Gastroesophageal sphincter (tissue), 4 donors: ENCODE measurements around the gene LITAFD. TPM values are rescaled to one million over a fixed set of nuclear protein-coding genes. Genes with fewer than 3 reads are reported as not detected.
"Not testable (repeated sequence)": the region's sequence is repeated elsewhere in the genome, so short reads cannot be mapped to it uniquely, and the experiment has no call there.

Experiments used
- ATAC-seq: fragments of 150-250 bp; one replicate; pipeline ENCODE4 v1.9.1; 2016; ENCODE audit warnings: mild to moderate bottlenecking, moderate library complexity
- H3K27ac ChIP-seq, 4 donors: fragments of 200-600 bp; sonication (generic) in 3 of 4; 1 replicate in 3 of 4; 2 replicates in 1 of 4; pipeline ENCODE4 v1.5.1; 2016 to 2019
- H3K27me3 ChIP-seq: fragments of 200-600 bp; sonication (generic); one replicate; pipeline ENCODE4 v1.5.1; 2019
- H3K36me3 ChIP-seq, 2 donors: fragments of 200-600 bp; sonication (generic); one replicate each; pipeline ENCODE4 v1.5.1; 2019; ENCODE audit warnings: control low read depth in 1 of 2
- H3K4me1 ChIP-seq, 3 donors: fragments of 200-600 bp; sonication (generic); 1 replicate in 2 of 3; 2 replicates in 1 of 3; pipeline ENCODE4 v1.5.1; 2016 to 2019; ENCODE audit warnings: control low read depth in 2 of 3
- H3K4me3 ChIP-seq, 2 donors: fragments of 200-600 bp; sonication (generic); one replicate each; pipeline ENCODE4 v1.5.1; 2019; ENCODE audit warnings: mild to moderate bottlenecking in 1 of 2, moderate library complexity in 1 of 2
- H3K9me3 ChIP-seq, 3 donors: fragments of 200-600 bp; sonication (generic); one replicate each; pipeline ENCODE4 v1.5.1; 2017 to 2019; ENCODE audit warnings: control low read depth in 2 of 3
- EP300 ChIP-seq: sonication (generic); formaldehyde crosslinking; IDR thresholded peaks from one replicate; pipeline ENCODE4 v1.6.1; 2017; ENCODE audit warnings: antibody characterized with exemption, mild to moderate bottlenecking
- POLR2A ChIP-seq, 2 donors: fragments of 450-650 bp; IDR thresholded peaks; one replicate each; pipeline ENCODE4 v1.6.1; 2017; ENCODE audit warnings: antibody characterized with exemption in 2 of 2, mild to moderate bottlenecking in 2 of 2, moderate library complexity in 1 of 2
- POLR2AphosphoS5 ChIP-seq: sonication (generic); formaldehyde crosslinking; IDR thresholded peaks from one replicate; pipeline ENCODE4 v1.6.1; 2017; ENCODE audit warnings: antibody characterized with exemption
- WGBS, 2 donors: methylation state at CpG; one replicate each; pipeline ENCODE4 v1.1.5; 2018; ENCODE audit warnings: low coverage in 1 of 2; 5-methylcytosine and 5-hydroxymethylcytosine counted together
- total RNA-seq, 4 donors: library from RNA; depleted of rRNA; stranded (reverse); fragments of >200 nt; gene quantifications; one replicate each; pipeline ENCODE4 v1.1.0, GENCODE V29; 2016
- TF ChIP-seq, protein P1 (sequence below), 4 experiments: fragments of 200-600 bp in 2 of 4; fragments of 450-650 bp in 2 of 4; sonication (generic) in 1 of 4; IDR thresholded peaks; one replicate each; pipeline ENCODE4 v1.5.1; 2017 to 2019; ENCODE audit warnings: antibody characterized with exemption in 4 of 4, mild to moderate bottlenecking in 2 of 4, moderate library complexity in 2 of 4

LITAFD gene
- total RNA-seq, 4 donors from 2014 or later, result not detected

DNA sequence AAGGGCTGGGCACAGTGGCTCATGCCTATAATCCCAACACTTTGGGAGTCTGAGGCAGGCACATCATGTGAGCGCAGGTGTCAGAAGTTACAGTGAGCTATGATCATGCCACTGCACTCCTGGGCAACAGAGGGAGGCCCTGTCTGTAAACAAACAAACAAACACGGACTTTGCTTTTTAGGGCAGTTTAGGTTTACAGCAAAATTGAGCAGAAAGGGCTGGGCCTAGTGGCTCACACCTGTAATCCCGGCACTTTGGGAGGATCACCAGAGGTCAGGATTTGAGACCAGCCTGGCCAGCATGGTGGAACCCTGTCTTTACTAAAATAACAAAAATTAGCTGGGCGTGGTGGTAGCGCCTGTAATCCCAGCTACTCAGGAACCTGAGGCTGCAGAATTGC lies 10.1 kb upstream of the LITAFD start:
- H3K36me3 ChIP-seq, result no peaks in the 10 kb centered on the region
- TF ChIP-seq POLR2A (IDR thresholded peaks at IDR 0.05), result no peak
- TF ChIP-seq, protein P1, sequence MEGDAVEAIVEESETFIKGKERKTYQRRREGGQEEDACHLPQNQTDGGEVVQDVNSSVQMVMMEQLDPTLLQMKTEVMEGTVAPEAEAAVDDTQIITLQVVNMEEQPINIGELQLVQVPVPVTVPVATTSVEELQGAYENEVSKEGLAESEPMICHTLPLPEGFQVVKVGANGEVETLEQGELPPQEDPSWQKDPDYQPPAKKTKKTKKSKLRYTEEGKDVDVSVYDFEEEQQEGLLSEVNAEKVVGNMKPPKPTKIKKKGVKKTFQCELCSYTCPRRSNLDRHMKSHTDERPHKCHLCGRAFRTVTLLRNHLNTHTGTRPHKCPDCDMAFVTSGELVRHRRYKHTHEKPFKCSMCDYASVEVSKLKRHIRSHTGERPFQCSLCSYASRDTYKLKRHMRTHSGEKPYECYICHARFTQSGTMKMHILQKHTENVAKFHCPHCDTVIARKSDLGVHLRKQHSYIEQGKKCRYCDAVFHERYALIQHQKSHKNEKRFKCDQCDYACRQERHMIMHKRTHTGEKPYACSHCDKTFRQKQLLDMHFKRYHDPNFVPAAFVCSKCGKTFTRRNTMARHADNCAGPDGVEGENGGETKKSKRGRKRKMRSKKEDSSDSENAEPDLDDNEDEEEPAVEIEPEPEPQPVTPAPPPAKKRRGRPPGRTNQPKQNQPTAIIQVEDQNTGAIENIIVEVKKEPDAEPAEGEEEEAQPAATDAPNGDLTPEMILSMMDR (IDR thresholded peaks at IDR 0.05), result no peak
- TF ChIP-seq EP300, result no peak
- no peak for TF ChIP-seq POLR2AphosphoS5
- H3K27me3 ChIP-seq, result peaks cover 3% of the 10 kb centered on the region
- peaks cover 0 to 20% (median 4%) of the 10 kb centered on the region in 3 donors for H3K4me1 ChIP-seq
- H3K4me3 ChIP-seq, result no peak overlapping the region
- 86% methylated on average over 5 of the region's 5 CpGs; no CpG with 5 or more reads in 1 of the 2 donors for WGBS, 2 donors
- H3K27ac ChIP-seq, result no peak overlapping the region
- no peaks in the 10 kb centered on the region for H3K9me3 ChIP-seq
- ATAC-seq, result no peak

DNA sequence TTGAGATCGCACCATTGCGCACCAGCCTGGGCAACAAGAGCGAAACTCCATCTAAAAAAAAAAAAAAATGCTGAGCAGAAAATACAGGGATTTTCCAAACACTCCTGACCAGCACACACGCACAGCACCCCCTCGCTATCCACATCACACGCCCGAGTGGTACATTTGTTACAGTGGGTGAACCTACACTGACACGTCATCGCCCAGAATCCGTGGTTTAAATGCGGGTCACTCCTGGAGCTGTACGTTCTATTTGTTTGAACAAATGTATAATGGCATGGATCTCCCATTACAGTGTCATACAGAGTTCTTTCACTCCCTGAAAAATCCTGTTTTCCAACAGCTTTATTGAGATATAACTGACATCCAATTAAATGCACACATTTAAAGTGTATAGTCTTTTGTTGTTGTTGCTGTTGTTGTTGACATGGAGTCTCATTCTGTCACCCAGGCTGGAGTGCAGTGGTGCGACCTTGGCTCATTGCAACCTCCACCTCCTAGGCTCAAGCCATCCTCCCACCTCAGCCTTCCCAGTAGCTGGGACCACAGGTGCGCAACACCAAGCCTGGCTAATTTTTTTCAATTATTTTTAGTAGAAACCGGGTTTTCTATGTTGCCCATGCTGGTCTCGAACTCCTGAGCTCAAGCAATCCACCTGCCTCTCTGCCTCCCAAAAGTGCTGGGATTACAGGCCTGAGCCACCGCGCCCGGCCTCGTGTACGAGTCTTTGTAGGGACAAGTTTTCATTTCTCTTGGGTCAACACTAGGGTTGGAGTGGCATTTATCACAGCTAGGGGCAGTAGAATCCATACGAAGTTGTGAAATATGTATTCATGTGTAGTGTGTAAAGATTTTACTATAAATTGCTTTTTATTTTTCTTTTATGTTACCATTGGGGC lies 8.9 kb upstream of the LITAFD start:
- no peak for TF ChIP-seq POLR2A (IDR thresholded peaks at IDR 0.05)
- TF ChIP-seq POLR2AphosphoS5, result no peak
- TF ChIP-seq EP300, result no peak
- TF ChIP-seq, protein P1 (IDR thresholded peaks at IDR 0.05), result no peak
- no peak for ATAC-seq
- Histone ChIP-seq H3K4me1 (peaks cover 0 to 9% (median 3%) of the 10 kb centered on the region in 3 donors), H3K27ac (no peak overlapping the region), H3K36me3 (no peaks in the 10 kb centered on the region), H3K9me3 (no peaks in the 10 kb centered on the region), H3K27me3 (peaks cover 7% of the 10 kb centered on the region), H3K4me3 (no peak overlapping the region)
- WGBS, 2 donors, result 83 to 88% methylated on average over 11 to 19 of the region's 22 CpGs

DNA sequence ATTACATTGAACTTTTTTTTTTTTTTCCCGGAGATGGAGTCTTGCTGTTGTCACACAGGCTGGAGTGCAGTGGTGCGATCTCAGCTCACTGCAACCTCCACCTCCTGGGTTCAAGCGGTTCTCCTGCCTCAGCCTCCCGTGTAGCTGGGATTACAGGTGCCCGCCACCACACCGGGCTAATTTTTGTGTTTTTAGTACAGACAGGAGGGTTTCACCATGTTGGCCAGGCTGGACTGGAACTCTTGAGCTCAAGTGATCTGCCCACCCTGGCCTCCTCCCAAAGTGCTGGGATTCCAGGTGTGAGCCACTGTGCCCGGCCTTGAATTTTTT lies 8.3 kb upstream of the LITAFD start:
- not testable (repeated sequence) for H3K27ac ChIP-seq, H3K4me1 ChIP-seq, H3K9me3 ChIP-seq, H3K36me3 ChIP-seq, H3K4me3 ChIP-seq, ATAC-seq
- 90 to 95% methylated on average over 2 to 7 of the region's 7 CpGs for WGBS, 2 donors
- peaks cover 11% of the 10 kb centered on the region for H3K27me3 ChIP-seq

GRCh38 chr16:8874388-8874787 lies 7.8 kb upstream of the LITAFD start:
- Histone ChIP-seq H3K27ac (no peak overlapping the region), H3K4me1 (peaks cover 0 to 4% (median 3%) of the 10 kb centered on the region in 3 donors), H3K27me3 (peaks cover 12% of the 10 kb centered on the region), H3K36me3 (no peaks in the 10 kb centered on the region), H3K9me3 (no peaks in the 10 kb centered on the region), H3K4me3 (no peak overlapping the region)
- no peak for TF ChIP-seq EP300
- WGBS, 2 donors, result 55 to 80% methylated on average over 1 to 4 of the region's 6 CpGs
- ATAC-seq, result no peak

DNA sequence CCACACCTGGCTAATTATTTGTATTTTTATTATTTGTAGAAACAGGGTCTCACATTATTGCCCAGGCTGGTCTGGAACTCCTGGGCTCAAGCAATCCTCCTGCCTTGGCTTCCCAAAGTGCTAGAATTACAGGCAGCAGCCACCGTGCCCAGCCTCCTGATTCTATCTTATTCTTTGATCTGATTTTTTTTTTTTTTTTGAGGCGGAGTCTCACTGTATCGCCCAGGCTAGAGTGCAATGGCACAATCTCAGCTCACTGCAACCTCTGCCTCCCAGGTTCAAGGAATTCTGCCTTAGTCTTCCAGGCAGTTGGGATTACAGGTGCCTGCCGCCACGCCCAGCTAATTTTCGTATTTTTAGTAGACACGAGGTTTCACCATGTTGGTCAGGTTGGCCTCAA lies 6.8 kb upstream of the LITAFD start:
- H3K4me1 ChIP-seq, H3K4me3 ChIP-seq, H3K27ac ChIP-seq, H3K36me3 ChIP-seq, H3K9me3 ChIP-seq, ATAC-seq: not testable (repeated sequence)
- 91% methylated on average over 3 of the region's 7 CpGs; no CpG with 5 or more reads in 1 of the 2 donors for WGBS, 2 donors
- peaks cover 12% of the 10 kb centered on the region for H3K27me3 ChIP-seq

- H3K4me3 ChIP-seq, result no peak overlapping the region
- peaks cover 0 to 6% (median 2%) of the 10 kb centered on the region in 3 donors for H3K4me1 ChIP-seq
- H3K9me3 ChIP-seq, result no peaks in the 10 kb centered on the region
- WGBS, 2 donors, result 62% methylated on average over 6 of the region's 8 CpGs
- TF ChIP-seq POLR2A (IDR thresholded peaks at IDR 0.05) (no peak), EP300 (no peak), POLR2AphosphoS5 (no peak)
- TF ChIP-seq, protein P1 (IDR thresholded peaks at IDR 0.05), result no peak
- H3K27me3 ChIP-seq, result peaks cover 33% of the 10 kb centered on the region
- no peaks in the 10 kb centered on the region for H3K36me3 ChIP-seq
- no peak for ATAC-seq
- no peak overlapping the region for H3K27ac ChIP-seq
Measured at GRCh38 chr16:8877894-8878522, 4.1 kb upstream of the LITAFD start.
